Skin epidermis (tissue), 12 donors: ENCODE data around the gene ARHGAP40.
"Not testable (repeated sequence)": the region's sequence is repeated elsewhere in the genome, so short reads cannot be mapped to it uniquely, and the experiment has no call there.

Experiments used
- H3K27ac ChIP-seq, 21 experiments: fragments of 200-600 bp; sonication (generic) in 11 of 21; one replicate each; pipeline ENCODE4 v1.5.0; 2020; ENCODE audit warnings: mild to moderate bottlenecking in 3 of 21, inconsistent platforms in 2 of 21, moderate library complexity in 2 of 21
- H3K4me3 ChIP-seq, 7 experiments: fragments of 200-600 bp; sonication (generic) in 2 of 7; one replicate each; pipeline ENCODE4 v1.5.0; 2020; ENCODE audit warnings: inconsistent platforms in 2 of 7, mild to moderate bottlenecking in 2 of 7, moderate library complexity in 1 of 7

The ARHGAP40 gene

GRCh38 chr20:38585404-38586180 lies 16.0 kb upstream of the ARHGAP40 start:
- Histone ChIP-seq H3K4me3 (no peak overlapping the region), H3K27ac (no peak overlapping the region)

- no peak overlapping the region for H3K4me3 ChIP-seq
- no peak overlapping the region for H3K27ac ChIP-seq
These were observed 15.5 kb upstream of the ARHGAP40 start for GRCh38 chr20:38586181-38586525.

- Histone ChIP-seq H3K27ac (no peak overlapping the region), H3K4me3 (no peak overlapping the region)
These were observed 13.3 kb upstream of the ARHGAP40 start for GRCh38 chr20:38588303-38588702.

GRCh38 chr20:38589351-38589750 lies 12.3 kb upstream of the ARHGAP40 start:
- no peak overlapping the region for H3K4me3 ChIP-seq
- H3K27ac ChIP-seq, result no peak overlapping the region

GRCh38 chr20:38589967-38590675 lies 11.5 kb upstream of the ARHGAP40 start:
- H3K4me3 ChIP-seq, result no peak overlapping the region

GRCh38 chr20:38590676-38591473 lies 10.7 kb upstream of the ARHGAP40 start:
- no peak overlapping the region for H3K27ac ChIP-seq
- no peak overlapping the region for H3K4me3 ChIP-seq

More at GRCh38 chr20:38589967-38590675, 11.5 kb upstream of the ARHGAP40 start:
- no peak overlapping the region for H3K27ac ChIP-seq

- no peak overlapping the region for H3K27ac ChIP-seq
- no peak overlapping the region for H3K4me3 ChIP-seq
These were observed 9.9 kb upstream of the ARHGAP40 start for GRCh38 chr20:38591474-38592410.

GRCh38 chr20:38592411-38592790 lies 9.2 kb upstream of the ARHGAP40 start:
- not testable (repeated sequence) for H3K27ac ChIP-seq, H3K4me3 ChIP-seq

- not testable (repeated sequence) for H3K4me3 ChIP-seq, H3K27ac ChIP-seq
These were observed 7.3 kb upstream of the ARHGAP40 start for GRCh38 chr20:38594281-38594680.

GRCh38 chr20:38595886-38596285 lies 5.7 kb upstream of the ARHGAP40 start:
- not testable (repeated sequence) for H3K27ac ChIP-seq, H3K4me3 ChIP-seq

GRCh38 chr20:38599410-38599882 lies 2.2 kb upstream of the ARHGAP40 start:
- Histone ChIP-seq H3K27ac (no peak overlapping the region), H3K4me3 (no peak overlapping the region)

- no peak overlapping the region for H3K4me3 ChIP-seq
- no peak overlapping the region for H3K27ac ChIP-seq
These were observed 1.6 kb upstream of the ARHGAP40 start for GRCh38 chr20:38600057-38600456.

GRCh38 chr20:38602185-38602581 lies 574 bp downstream of the ARHGAP40 start:
- Histone ChIP-seq H3K27ac (peak overlapping the region in 1 of 21 experiments; percentile 46), H3K4me3 (peak overlapping the region in 4 of 7 experiments; percentile 0 to 19 (median 17))

GRCh38 chr20:38603286-38603685 lies 1.7 kb downstream of the ARHGAP40 start:
- Histone ChIP-seq H3K4me3 (no peak overlapping the region), H3K27ac (no peak overlapping the region)

- Histone ChIP-seq H3K4me3 (no peak overlapping the region), H3K27ac (no peak overlapping the region)
These were observed 3.3 kb downstream of the ARHGAP40 start for GRCh38 chr20:38604873-38605303.

GRCh38 chr20:38607351-38607750 lies 5.7 kb downstream of the ARHGAP40 start:
- no peak overlapping the region for H3K27ac ChIP-seq
- no peak overlapping the region for H3K4me3 ChIP-seq

GRCh38 chr20:38608188-38608587 lies 6.6 kb downstream of the ARHGAP40 start:
- Histone ChIP-seq H3K27ac (no peak overlapping the region), H3K4me3 (no peak overlapping the region)

GRCh38 chr20:38609815-38610214 lies 8.2 kb downstream of the ARHGAP40 start:
- Histone ChIP-seq H3K27ac (no peak overlapping the region), H3K4me3 (no peak overlapping the region)

- H3K4me3 ChIP-seq, result no peak overlapping the region
- no peak overlapping the region for H3K27ac ChIP-seq
These were observed 8.9 kb downstream of the ARHGAP40 start for GRCh38 chr20:38610521-38610920.
